ENCODE measurements around the gene LYPD5.
"Not testable (repeated sequence)": the region's sequence is repeated elsewhere in the genome, so short reads cannot be mapped to it uniquely, and the experiment has no call there.

Gene LYPD5

DNA sequence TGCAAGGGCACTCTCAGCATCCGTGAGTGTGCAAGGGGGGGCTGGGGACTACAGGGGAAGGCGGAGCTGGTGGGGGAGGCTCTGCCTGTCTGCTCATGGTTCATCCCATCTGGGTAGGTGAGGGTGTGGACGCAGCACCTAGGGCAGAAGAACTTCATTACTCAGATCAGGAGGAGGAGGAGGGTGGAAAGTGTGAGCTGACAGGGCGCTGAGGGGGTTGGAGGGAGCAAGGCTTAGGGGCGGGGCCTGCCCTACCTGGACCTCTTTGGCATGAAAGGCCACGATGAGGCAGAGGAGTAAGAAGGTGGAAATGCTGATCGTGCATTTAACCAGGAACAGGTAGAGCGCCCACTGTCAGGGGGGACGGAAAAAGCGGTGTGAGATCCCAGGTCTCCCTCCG is 26.0 kb downstream of the LYPD5 start:
- DNase-seq = no peak

DNA sequence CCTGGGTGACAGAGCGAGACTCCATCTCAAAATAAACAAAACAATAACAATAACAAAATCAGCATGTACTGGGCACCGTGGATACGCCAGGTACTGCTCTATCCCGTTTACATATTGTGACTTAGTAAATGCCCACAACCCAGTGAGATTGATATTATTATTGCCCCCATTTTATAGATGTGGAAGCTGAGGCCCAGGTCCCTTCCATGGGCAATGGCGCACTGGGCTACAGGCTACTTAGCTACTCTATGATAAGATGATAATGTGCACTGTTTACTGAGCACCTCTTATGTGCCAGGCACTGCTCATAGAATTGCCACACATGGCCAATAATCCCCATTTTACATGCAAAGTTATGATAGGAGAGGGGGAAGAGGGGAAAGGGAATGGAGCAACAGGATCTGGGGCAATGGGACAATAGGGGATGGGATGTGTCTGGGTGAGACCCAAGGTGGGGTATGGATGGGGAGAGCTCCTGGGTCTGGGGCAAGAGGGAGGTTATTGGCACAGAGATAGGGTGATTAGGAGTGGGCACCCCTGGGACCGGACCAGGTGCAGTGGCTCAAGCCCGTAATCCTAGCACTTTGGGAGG is 26.9 kb downstream of the LYPD5 start:
- DNase-seq = no peak

DNA sequence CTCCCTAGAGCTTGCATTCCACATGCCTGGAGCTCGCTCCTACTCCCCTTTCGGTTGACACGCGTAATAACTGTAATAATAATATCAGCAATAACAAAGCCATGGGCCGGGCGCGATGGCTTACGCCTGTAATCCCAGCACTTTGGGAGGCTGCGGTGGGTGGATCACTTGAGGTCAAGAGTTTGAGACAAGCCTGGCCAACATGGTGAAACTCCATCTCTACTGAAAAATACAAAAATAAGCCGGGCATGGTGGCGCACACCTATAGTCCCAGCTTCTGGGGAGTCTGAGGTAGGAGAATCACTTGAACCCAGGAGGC is 27.3 kb downstream of the LYPD5 start:
- DNase-seq = not testable (repeated sequence)

DNA sequence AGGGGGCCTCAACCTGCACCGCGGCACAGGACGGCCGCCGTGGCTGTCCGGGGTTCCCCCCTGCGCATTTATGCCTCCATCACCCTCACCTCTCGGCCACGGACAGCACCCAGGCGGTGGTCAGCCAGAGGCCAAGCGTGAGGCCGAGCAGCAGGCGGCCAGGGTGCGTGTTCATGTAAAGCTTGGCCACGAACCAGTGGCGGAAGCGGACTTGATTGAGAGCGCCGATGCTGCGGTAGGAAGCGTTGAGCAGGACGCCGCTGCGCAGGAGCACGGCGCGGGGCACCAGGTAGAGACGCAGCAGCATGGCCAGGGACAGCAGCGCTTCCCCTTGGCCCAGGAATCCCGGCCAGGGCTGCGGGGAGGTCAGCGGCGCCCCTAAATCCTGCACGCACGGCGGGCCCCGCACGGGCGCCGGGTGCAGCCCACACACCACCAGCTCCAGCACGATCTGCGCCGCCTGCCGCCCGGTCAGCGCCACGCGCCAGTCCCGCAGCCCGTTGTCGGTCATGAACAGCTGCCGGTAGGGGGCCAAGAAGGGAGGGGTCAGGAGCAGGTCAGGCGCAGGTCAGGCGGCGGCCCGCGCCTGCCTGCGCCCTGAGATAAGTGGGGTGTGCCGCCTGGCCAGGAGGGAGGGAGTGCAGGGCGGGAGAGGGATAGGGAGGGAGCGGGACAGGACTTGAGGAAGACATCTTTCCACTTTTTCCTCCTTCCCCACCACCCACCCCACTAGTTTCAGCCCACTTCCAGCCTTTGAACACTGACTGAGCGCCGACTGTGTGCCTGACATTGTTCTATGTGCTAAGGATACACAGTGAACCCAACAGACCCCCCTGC is 27.9 kb downstream of the LYPD5 start:
- no peak for DNase-seq

- DNase-seq = no peak
Measured at GRCh38 chr19:43773725-43774102, 28.5 kb downstream of the LYPD5 start.

GRCh38 chr19:43769256-43769655 is 33.0 kb downstream of the LYPD5 start:
- no peak for DNase-seq

DNA sequence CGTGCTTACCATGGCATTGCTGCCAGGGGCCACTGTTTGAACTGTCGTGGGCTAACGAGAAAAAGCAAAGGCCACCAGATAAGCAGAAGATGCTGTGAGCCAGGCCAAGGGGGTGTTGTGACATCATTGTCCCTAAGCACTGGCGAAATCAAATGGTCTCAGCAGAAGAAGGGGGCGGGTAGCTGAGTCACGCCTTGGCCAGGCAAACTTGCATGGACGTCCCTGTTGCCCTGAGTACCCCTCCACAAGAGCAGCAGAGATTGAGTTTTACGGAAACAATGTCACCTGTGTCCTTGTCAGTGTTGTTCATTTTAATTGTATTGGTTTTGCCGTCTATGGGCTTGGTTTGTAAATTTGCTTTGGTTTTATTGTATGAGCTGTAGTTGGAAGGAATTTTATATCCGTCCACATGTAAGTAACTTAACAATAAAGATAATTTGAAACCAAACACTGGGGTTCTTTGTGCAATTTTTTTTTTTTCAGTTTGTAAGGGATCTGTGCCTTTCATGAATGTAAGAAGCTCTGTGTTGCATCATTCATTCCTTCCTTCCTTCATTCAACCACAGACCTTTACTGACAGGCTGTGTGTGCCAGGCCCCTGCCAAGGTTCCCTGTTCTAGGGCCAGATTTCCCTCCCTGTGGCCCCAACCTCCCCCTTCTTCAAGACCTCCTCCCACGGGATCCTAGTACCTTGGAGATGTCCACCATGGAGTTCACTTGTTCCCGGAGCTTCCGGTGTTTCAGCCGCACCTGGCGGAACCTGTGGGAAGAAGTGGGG is 33.8 kb downstream of the LYPD5 start:
- no peak for DNase-seq

- no peak for DNase-seq
Measured at GRCh38 chr19:43767818-43768217, 34.4 kb downstream of the LYPD5 start.

DNA sequence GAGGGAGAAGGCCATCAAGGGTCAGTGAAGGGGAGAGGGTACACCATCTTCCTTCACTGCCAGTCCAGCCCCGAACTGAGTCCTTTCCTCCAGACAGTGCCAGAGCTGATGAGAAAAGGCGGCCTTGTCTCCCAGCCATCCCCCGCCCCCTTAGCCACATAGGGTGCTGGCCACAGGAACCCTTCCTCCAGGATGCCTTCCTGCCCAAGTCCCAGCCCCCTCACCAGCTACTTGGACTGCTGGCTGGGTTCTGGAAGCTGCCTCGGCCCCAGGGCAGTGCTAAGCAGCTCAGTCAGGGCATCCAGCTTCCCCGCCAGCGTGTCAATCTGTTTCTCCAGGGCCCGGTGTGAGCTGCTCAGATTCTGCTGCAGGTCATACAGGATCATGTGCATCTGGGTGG is 34.9 kb downstream of the LYPD5 start:
- no peak for DNase-seq

GRCh38 chr19:43766755-43767043 is 35.5 kb downstream of the LYPD5 start:
- DNase-seq = no peak

GRCh38 chr19:43765109-43765876 is 37.0 kb downstream of the LYPD5 start:
- no peak for DNase-seq

GRCh38 chr19:43764684-43765083 is 37.6 kb downstream of the LYPD5 start:
- not testable (repeated sequence) for DNase-seq

- no peak for DNase-seq
Measured at GRCh38 chr19:43763473-43763939, 38.7 kb downstream of the LYPD5 start.

DNA sequence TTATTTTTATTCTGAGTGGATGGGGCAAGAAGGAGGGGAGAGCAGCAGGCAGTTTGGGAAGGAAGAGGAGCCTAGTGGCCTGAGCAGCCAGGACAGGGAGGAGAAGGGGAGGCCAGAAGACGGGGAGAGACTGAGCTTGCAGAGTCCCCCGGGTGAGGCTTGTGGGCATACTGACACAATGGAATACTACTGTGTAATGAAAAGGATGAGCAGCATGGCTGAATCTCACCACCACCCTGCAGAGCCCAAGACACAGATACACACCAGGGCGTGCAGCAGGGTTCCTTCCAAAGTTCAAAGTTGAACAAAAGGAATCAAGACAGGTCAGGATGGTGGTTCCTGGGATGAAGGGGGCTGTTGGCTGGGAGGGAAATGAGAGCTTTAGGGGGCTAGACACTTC is 39.4 kb downstream of the LYPD5 start:
- no peak for DNase-seq

- no peak for DNase-seq
Measured at GRCh38 chr19:43760941-43761340, 41.3 kb downstream of the LYPD5 start.

DNA sequence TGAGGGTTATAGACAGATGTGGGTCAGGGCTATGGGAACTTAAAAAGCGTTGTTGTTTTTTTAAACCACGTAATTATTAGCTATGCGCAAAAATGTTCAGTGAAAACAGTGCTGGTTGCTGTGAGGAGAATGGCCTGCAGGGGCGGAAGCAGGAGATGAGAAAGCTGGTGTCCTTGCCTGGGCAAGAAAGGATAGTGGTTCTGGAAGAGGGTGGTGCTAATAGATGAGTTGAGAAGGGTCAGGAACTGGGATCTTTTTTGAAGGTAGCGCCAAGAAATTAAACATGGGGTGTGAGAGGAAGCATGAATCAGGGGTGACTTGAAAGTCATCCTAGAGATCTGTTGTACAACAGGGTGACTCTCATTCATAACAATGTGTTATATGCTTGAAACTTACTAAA is 42.7 kb downstream of the LYPD5 start:
- DNase-seq = no peak

DNA sequence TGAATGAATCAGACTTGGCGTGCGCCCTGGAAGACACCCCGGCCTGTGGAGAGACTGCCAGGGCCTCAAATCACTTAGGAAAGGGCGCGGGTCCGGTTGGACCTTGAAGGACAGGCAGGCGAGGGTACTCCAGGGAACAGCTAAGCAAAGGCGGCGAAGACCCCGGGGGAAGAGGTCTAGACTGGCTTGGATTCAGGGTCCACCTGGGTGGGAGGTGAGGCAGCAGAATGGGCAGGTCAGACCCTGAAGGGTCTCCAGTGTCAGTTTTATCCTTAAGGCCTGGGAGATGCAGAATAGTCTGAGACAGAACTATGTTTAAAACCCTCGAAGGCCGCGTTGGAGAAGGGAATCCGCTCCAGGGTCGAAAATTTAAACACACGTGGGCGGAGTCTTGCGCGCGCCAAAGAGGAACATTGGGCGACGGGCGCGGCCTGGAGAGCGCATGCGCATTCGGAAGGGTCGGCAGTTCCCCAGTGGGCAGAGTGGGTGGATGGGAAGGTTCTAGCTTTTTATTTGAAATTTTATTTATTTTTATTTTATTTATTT is 46.9 kb downstream of the LYPD5 start:
- DNase-seq = peak; percentile 87

GRCh38 chr19:43754503-43755255 is 47.6 kb downstream of the LYPD5 start, which contains the start of gene SMG9:
Gene SMG9 (minus strand): TSS chr19:43754962. CDS start chr19:43750741, 4,221 bp downstream.
- DNase-seq = peak; percentile 97

DNA sequence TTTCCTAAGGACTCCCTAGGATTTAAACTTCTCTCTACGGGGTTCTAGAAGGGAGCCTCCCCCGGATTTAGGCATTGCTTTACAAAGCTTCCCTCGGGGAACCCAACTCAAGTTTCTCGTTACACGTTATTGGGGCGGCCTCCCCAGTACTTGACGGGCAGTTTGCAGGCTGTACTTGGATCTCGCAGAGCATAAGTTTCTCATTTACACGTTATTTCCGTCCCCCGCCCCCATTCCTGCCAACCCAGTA is 48.1 kb downstream of the LYPD5 start:
- no peak for DNase-seq

- no peak for DNase-seq
Measured at GRCh38 chr19:43752287-43752875, 49.9 kb downstream of the LYPD5 start.

GRCh38 chr19:43751466-43752220 is 50.6 kb downstream of the LYPD5 start:
- no peak for DNase-seq

Data from COR-L47 (cell line).